ENCODE results near the gene BHLHA15.

DNA sequence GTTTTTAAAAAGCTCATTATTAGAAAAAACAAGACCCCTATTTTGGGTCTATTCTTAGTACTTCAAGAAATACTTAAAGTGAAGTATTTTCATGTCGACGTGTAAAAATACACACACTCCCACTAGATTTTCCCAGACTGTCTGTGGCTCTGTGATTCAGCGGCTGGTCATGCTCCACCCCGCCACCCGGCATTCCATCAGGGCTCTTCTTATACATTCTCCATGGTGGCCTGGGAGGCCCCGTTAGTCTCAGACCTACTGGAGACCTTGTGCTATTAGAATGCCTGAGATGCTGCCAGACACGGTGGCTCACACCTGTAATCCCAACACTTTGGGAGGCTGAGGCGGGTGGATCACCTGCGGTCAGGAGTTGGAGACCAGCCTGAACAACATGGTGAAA is 27.7 kb downstream of the BHLHA15 start:
- TF ChIP-seq, protein P1, sequence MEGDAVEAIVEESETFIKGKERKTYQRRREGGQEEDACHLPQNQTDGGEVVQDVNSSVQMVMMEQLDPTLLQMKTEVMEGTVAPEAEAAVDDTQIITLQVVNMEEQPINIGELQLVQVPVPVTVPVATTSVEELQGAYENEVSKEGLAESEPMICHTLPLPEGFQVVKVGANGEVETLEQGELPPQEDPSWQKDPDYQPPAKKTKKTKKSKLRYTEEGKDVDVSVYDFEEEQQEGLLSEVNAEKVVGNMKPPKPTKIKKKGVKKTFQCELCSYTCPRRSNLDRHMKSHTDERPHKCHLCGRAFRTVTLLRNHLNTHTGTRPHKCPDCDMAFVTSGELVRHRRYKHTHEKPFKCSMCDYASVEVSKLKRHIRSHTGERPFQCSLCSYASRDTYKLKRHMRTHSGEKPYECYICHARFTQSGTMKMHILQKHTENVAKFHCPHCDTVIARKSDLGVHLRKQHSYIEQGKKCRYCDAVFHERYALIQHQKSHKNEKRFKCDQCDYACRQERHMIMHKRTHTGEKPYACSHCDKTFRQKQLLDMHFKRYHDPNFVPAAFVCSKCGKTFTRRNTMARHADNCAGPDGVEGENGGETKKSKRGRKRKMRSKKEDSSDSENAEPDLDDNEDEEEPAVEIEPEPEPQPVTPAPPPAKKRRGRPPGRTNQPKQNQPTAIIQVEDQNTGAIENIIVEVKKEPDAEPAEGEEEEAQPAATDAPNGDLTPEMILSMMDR (IDR thresholded peaks at IDR 0.05; ENCODE audit: insufficient read depth, low read length), result no peak
- TF ChIP-seq, protein P2, sequence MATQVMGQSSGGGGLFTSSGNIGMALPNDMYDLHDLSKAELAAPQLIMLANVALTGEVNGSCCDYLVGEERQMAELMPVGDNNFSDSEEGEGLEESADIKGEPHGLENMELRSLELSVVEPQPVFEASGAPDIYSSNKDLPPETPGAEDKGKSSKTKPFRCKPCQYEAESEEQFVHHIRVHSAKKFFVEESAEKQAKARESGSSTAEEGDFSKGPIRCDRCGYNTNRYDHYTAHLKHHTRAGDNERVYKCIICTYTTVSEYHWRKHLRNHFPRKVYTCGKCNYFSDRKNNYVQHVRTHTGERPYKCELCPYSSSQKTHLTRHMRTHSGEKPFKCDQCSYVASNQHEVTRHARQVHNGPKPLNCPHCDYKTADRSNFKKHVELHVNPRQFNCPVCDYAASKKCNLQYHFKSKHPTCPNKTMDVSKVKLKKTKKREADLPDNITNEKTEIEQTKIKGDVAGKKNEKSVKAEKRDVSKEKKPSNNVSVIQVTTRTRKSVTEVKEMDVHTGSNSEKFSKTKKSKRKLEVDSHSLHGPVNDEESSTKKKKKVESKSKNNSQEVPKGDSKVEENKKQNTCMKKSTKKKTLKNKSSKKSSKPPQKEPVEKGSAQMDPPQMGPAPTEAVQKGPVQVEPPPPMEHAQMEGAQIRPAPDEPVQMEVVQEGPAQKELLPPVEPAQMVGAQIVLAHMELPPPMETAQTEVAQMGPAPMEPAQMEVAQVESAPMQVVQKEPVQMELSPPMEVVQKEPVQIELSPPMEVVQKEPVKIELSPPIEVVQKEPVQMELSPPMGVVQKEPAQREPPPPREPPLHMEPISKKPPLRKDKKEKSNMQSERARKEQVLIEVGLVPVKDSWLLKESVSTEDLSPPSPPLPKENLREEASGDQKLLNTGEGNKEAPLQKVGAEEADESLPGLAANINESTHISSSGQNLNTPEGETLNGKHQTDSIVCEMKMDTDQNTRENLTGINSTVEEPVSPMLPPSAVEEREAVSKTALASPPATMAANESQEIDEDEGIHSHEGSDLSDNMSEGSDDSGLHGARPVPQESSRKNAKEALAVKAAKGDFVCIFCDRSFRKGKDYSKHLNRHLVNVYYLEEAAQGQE (IDR thresholded peaks at IDR 0.05; ENCODE audit: insufficient replicate concordance, low read depth), result no peak
- TF ChIP-seq POLR2AphosphoS5 (IDR thresholded peaks at IDR 0.05; ENCODE audit: low read depth), result no peak

Measured in HL-60 (cell line).